HCT116 (cell line): Measurements from ENCODE around the gene TSPAN15. TPM values are rescaled to one million over a fixed set of nuclear protein-coding genes. Genes with fewer than 3 reads are reported as not detected.

Experiments
- ATAC-seq: fragments of 200-7000 bp; cut with Tn5 transposase; 2 replicates; pipeline ENCODE4 v1.9.1; 2020; ENCODE audit warnings: mild to moderate bottlenecking, moderate library complexity
- BruUV-seq: library from RNA; stranded (reverse); fragments of 400-500 nt; replicated peaks from 2 replicates; lab custom pipeline; 2021; lab: Mats Ljungman, UMichigan
- CTCF ChIA-PET: fragments of 300-600 bp; sonication (Branson Sonifier 250); formaldehyde crosslinking; loops from one replicate; lab custom pipeline; 2021; ENCODE audit warnings: antibody characterized with exemption; lab: Charles Lee
- POLR2A ChIA-PET: fragments of 300-600, 350-600 bp; sonication (Branson Sonifier 250); formaldehyde crosslinking; loops from one replicate; lab custom pipeline; 2021; ENCODE audit warnings: antibody characterized with exemption; lab: Charles Lee
- RAD21 ChIA-PET, 2 experiments: fragments of 300-600 bp; sonication (Branson Sonifier 250); formaldehyde crosslinking; loops; one replicate each; lab custom pipeline; 2023; ENCODE audit warnings: low total read pairs in 2 of 2; ENCODE audit not compliant: uncharacterized antibody in 2 of 2, unreplicated experiment in 2 of 2, low non-redundant PET in 1 of 2; lab: Charles Lee
- DNase-seq: peaks from one replicate; pipeline ENCODE4 v3.0.0-alpha.2; 2010; ENCODE audit warnings: low read depth, low spot score
- H2AFZ ChIP-seq: fragments of 200-600 bp; shearing (Covaris generic), sonication (generic); 2 replicates; pipeline ENCODE4 v1.6.1; 2017; ENCODE audit warnings: low read depth, mixed run types, mixed read lengths, antibody characterized with exemption, low read length; ENCODE audit not compliant: poor library complexity, severe bottlenecking
- H3K27ac ChIP-seq: 2 replicates; pipeline ENCODE4 v1.5.1; 2012; ENCODE audit warnings: low read depth, low read length
- H3K27me3 ChIP-seq: fragments of 200-600 bp; sonication (generic); 2 replicates; pipeline ENCODE4 v1.6.1; 2016; ENCODE audit warnings: mixed run types, low read length, mixed read lengths; ENCODE audit not compliant: insufficient read depth
- H3K36me3 ChIP-seq, 2 experiments: fragments of 200-500 bp in 1 of 2; fragments of 200-600 bp in 1 of 2; sonication (Bioruptor generic) in 1 of 2; sonication (generic) in 1 of 2; 2 replicates each; pipeline versions ENCODE4 v1.5.1 to v1.6.1; 2014 to 2016; ENCODE audit warnings: low read length in 2 of 2, inconsistent platforms in 1 of 2, mixed read lengths in 1 of 2, mixed run types in 1 of 2; ENCODE audit not compliant: insufficient read depth in 2 of 2, control insufficient read depth in 1 of 2
- H3K4me1 ChIP-seq, 2 experiments: fragments of 200-600 bp in 1 of 2; sonication (generic) in 1 of 2; 2 replicates each; pipeline versions ENCODE4 v1.5.1 to v1.6.1; 2012 to 2017; ENCODE audit warnings: low read length in 2 of 2, inconsistent platforms in 1 of 2, mild to moderate bottlenecking in 1 of 2, mixed read lengths in 1 of 2, mixed run types in 1 of 2, moderate library complexity in 1 of 2; ENCODE audit not compliant: insufficient read depth in 2 of 2, control insufficient read depth in 1 of 2
- H3K4me2 ChIP-seq: fragments of 200-600 bp; sonication (generic); 2 replicates; pipeline ENCODE4 v1.6.1; 2017; ENCODE audit warnings: mixed run types, low read length, mixed read lengths
- H3K4me3 ChIP-seq, 2 experiments: fragments of 200-600 bp in 1 of 2; sonication (generic) in 1 of 2; replicated peaks in 1 of 2; 2 replicates each; pipeline ENCODE4 v1.5.1; 2011 to 2016; ENCODE audit warnings: low read length in 2 of 2, control low read depth in 1 of 2, low read depth in 1 of 2, mild to moderate bottlenecking in 1 of 2, mixed read lengths in 1 of 2, mixed run types in 1 of 2
- H3K79me2 ChIP-seq: fragments of 200-600 bp; sonication (generic); 2 replicates; pipeline ENCODE4 v1.6.1; 2017; ENCODE audit warnings: mild to moderate bottlenecking, mixed run types, low read length, moderate library complexity, mixed read lengths; ENCODE audit not compliant: insufficient read depth
- H3K9ac ChIP-seq: fragments of 200-600 bp; sonication (generic); 2 replicates; pipeline ENCODE4 v1.6.1; 2016; ENCODE audit warnings: low read length, mixed read lengths
- H3K9me2 ChIP-seq: fragments of 200-600 bp; sonication (generic), shearing (Covaris generic); 2 replicates; pipeline ENCODE4 v1.6.1; 2017; ENCODE audit warnings: mixed run types, mild to moderate bottlenecking, moderate library complexity; ENCODE audit not compliant: insufficient read depth
- H3K9me3 ChIP-seq, 2 experiments: fragments of 200-500 bp in 1 of 2; fragments of 200-600 bp in 1 of 2; sonication (Bioruptor generic) in 1 of 2; sonication (generic) in 1 of 2; 2 replicates each; pipeline ENCODE4 v1.6.1; 2014 to 2017; ENCODE audit warnings: low read length in 2 of 2, mixed read lengths in 2 of 2, inconsistent platforms in 1 of 2, low read depth in 1 of 2, mild to moderate bottlenecking in 1 of 2, mixed run types in 1 of 2, moderate library complexity in 1 of 2; ENCODE audit not compliant: control insufficient read depth in 1 of 2, insufficient read depth in 1 of 2
- H4K20me1 ChIP-seq: fragments of 200-600 bp; sonication (generic), shearing (Covaris generic); 2 replicates; pipeline ENCODE4 v1.6.1; 2017; ENCODE audit warnings: mixed run types, mild to moderate bottlenecking, moderate library complexity; ENCODE audit not compliant: insufficient read depth
- ELF1 ChIP-seq: IDR thresholded peaks from 2 replicates; pipeline ENCODE4 v1.6.1; 2012; ENCODE audit warnings: low read depth, borderline replicate concordance
- EZH2phosphoT487 ChIP-seq: fragments of 200-600 bp; IDR thresholded peaks from 2 replicates; pipeline ENCODE4 v1.6.1; 2018; ENCODE audit warnings: antibody characterized with exemption, borderline replicate concordance
- FOSL1 ChIP-seq: IDR thresholded peaks from 2 replicates; pipeline ENCODE4 v1.6.1; 2012; ENCODE audit warnings: low read depth
- JUND ChIP-seq: IDR thresholded peaks from 2 replicates; pipeline ENCODE4 v1.6.1; 2012
- POLR2A ChIP-seq: IDR thresholded peaks from 2 replicates; pipeline ENCODE4 v1.7.0; 2011; ENCODE audit warnings: borderline replicate concordance; ENCODE audit not compliant: insufficient read depth, insufficient read length; ENCODE audit errors: extremely low read depth
- POLR2AphosphoS5 ChIP-seq: IDR thresholded peaks from 2 replicates; pipeline ENCODE4 v1.6.1; 2011; ENCODE audit warnings: mild to moderate bottlenecking, low read depth, low read length, moderate library complexity
- YY1 ChIP-seq: IDR thresholded peaks from 2 replicates; pipeline ENCODE4 v1.6.1; 2011; ENCODE audit warnings: low read length, low read depth, moderate library complexity, mild to moderate bottlenecking; ENCODE audit not compliant: insufficient replicate concordance; ENCODE audit errors: extremely low read depth
- ZFX ChIP-seq: fragments of 450-650 bp; IDR thresholded peaks from 2 replicates; pipeline ENCODE4 v1.6.1; 2017
- intact Hi-C: fragments of 100-400 bp; cut with micrococcal nuclease; formaldehyde crosslinking; loops from 2 replicates; pipeline ENCODE4 v1.10.0; 2022
- total RNA-seq: library from RNA; stranded (reverse); gene quantifications from one replicate; pipeline ENCODE4 v1.2.1, GENCODE V29; 2021; ENCODE audit not compliant: unreplicated experiment
- TF ChIP-seq, protein P1 (sequence below): IDR thresholded peaks from 2 replicates; pipeline ENCODE4 v1.6.1; 2012; ENCODE audit warnings: low read depth
- TF ChIP-seq, protein P2 (sequence below): IDR thresholded peaks from 2 replicates; pipeline ENCODE4 v1.6.1; 2012
- TF ChIP-seq, protein P3 (sequence below), 3 experiments: fragments of 200-600 bp in 1 of 3; sonication (generic) in 1 of 3; IDR thresholded peaks in 2 of 3; conservative IDR thresholded peaks in 1 of 3; 2 replicates each; pipeline ENCODE4 v1.5.1; 2012 to 2017; ENCODE audit warnings: low read depth in 2 of 3, low read length in 2 of 3, antibody characterized with exemption in 1 of 3, borderline replicate concordance in 1 of 3, control low read depth in 1 of 3, mild to moderate bottlenecking in 1 of 3, mixed read lengths in 1 of 3, mixed run types in 1 of 3, moderate library complexity in 1 of 3; ENCODE audit not compliant: insufficient read depth in 1 of 3

The TSPAN15 gene
- total RNA-seq, 1 experiment from 2014 or later = 16.0 TPM

DNA sequence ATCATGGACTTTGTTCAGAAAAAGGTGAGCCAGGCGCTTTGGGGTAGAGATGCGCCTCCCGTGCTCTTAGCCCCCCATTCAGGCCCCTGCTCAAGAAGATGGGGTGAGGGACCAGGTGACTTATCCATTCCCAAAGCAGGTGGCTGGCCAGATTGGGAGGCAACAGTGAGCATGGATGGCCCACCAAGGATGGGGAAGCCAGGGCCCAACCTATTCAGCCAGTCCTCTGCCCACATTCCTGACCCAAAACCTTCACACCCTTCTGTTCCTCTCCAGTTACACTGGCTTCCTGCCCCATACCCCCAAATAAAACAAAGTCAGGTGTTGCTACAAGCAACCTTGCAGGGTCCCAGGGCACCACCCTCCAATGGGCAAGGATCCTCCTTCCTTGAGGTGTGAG is 44.4 kb downstream of the TSPAN15 start:
- no peaks in the 10 kb centered on the region for H3K9me3 ChIP-seq
- CTCF ChIA-PET = no interaction called here
- intact Hi-C loops = no loop called here
- H3K4me1 ChIP-seq = peaks cover 4 to 5% of the 10 kb centered on the region in 2 experiments; a peak in 1 of 4 replicates
- no peak overlapping the region for H3K27ac ChIP-seq
- TF ChIP-seq EZH2phosphoT487 = no peak
- TF ChIP-seq FOSL1 = no peak
- no peak for TF ChIP-seq ELF1
- TF ChIP-seq, protein P1, sequence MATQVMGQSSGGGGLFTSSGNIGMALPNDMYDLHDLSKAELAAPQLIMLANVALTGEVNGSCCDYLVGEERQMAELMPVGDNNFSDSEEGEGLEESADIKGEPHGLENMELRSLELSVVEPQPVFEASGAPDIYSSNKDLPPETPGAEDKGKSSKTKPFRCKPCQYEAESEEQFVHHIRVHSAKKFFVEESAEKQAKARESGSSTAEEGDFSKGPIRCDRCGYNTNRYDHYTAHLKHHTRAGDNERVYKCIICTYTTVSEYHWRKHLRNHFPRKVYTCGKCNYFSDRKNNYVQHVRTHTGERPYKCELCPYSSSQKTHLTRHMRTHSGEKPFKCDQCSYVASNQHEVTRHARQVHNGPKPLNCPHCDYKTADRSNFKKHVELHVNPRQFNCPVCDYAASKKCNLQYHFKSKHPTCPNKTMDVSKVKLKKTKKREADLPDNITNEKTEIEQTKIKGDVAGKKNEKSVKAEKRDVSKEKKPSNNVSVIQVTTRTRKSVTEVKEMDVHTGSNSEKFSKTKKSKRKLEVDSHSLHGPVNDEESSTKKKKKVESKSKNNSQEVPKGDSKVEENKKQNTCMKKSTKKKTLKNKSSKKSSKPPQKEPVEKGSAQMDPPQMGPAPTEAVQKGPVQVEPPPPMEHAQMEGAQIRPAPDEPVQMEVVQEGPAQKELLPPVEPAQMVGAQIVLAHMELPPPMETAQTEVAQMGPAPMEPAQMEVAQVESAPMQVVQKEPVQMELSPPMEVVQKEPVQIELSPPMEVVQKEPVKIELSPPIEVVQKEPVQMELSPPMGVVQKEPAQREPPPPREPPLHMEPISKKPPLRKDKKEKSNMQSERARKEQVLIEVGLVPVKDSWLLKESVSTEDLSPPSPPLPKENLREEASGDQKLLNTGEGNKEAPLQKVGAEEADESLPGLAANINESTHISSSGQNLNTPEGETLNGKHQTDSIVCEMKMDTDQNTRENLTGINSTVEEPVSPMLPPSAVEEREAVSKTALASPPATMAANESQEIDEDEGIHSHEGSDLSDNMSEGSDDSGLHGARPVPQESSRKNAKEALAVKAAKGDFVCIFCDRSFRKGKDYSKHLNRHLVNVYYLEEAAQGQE = no peak
- no peak for TF ChIP-seq POLR2A
- no peak for TF ChIP-seq ZFX
- no peak for TF ChIP-seq POLR2AphosphoS5
- TF ChIP-seq YY1 = no peak
- TF ChIP-seq, protein P2, sequence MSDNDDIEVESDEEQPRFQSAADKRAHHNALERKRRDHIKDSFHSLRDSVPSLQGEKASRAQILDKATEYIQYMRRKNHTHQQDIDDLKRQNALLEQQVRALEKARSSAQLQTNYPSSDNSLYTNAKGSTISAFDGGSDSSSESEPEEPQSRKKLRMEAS = no peak
- TF ChIP-seq, protein P3, sequence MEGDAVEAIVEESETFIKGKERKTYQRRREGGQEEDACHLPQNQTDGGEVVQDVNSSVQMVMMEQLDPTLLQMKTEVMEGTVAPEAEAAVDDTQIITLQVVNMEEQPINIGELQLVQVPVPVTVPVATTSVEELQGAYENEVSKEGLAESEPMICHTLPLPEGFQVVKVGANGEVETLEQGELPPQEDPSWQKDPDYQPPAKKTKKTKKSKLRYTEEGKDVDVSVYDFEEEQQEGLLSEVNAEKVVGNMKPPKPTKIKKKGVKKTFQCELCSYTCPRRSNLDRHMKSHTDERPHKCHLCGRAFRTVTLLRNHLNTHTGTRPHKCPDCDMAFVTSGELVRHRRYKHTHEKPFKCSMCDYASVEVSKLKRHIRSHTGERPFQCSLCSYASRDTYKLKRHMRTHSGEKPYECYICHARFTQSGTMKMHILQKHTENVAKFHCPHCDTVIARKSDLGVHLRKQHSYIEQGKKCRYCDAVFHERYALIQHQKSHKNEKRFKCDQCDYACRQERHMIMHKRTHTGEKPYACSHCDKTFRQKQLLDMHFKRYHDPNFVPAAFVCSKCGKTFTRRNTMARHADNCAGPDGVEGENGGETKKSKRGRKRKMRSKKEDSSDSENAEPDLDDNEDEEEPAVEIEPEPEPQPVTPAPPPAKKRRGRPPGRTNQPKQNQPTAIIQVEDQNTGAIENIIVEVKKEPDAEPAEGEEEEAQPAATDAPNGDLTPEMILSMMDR (IDR thresholded peaks at IDR 0.05 in 2 of 3, conservative IDR thresholded peaks at IDR 0.05 in 1 of 3; ENCODE audit: borderline replicate concordance in 1 of 3, insufficient read depth in 1 of 3, low read depth in 2 of 3, low read length in 2 of 3) = no peak
- TF ChIP-seq JUND = no peak
- BruUV-seq = no TSS peak
- H3K36me3 ChIP-seq = no peaks in the 10 kb centered on the region
- no peak overlapping the region for H2AFZ ChIP-seq
- H3K4me2 ChIP-seq = no peak overlapping the region
- no peaks in the 10 kb centered on the region for H3K79me2 ChIP-seq
- H4K20me1 ChIP-seq = no peaks in the 10 kb centered on the region
- no peaks in the 10 kb centered on the region for H3K9me2 ChIP-seq
- RAD21 ChIA-PET = no interaction called here
- no peaks in the 10 kb centered on the region for H3K27me3 ChIP-seq
- ATAC-seq = no peak
- H3K4me3 ChIP-seq = no peak overlapping the region
- no peak for DNase-seq
- no peak overlapping the region for H3K9ac ChIP-seq
- POLR2A ChIA-PET = no interaction called here
